ENCODE results near the gene PTTG2. TPM values are rescaled to one million over a fixed set of nuclear protein-coding genes. Genes with fewer than 3 reads are reported as not detected.

The PTTG2 gene
- total RNA-seq (2014; rRNA removed; shearing (Covaris generic)) = not detected in 2 replicates

GRCh38 chr4:37960098-37960497, at the start of gene PTTG2:
Gene PTTG2 (plus strand): TSS chr4:37960398. CDS start chr4:37960435, 37 bp downstream.

Other genes starting within 250 kb of the PTTG2 start
- gene PGM2, start 133.7 kb upstream of the PTTG2 start, total RNA-seq (2014; rRNA removed; shearing (Covaris generic)) = 38.7 and 44.4 TPM in 2 replicates
- gene TBC1D1, start 69.3 kb upstream of the PTTG2 start, total RNA-seq (2014; rRNA removed; shearing (Covaris generic)) = 69.8 and 78.0 TPM in 2 replicates